ENCODE measurements around the gene LMTK3.
"Not testable (repeated sequence)": the region's sequence is repeated elsewhere in the genome, so short reads cannot be mapped to it uniquely, and the experiment has no call there.

Gene LMTK3

GRCh38 chr19:48506138-48506733, 5.4 kb downstream of the LMTK3 start:
- DNase-seq (ENCODE audit: low spot score): peak; percentile 72

GRCh38 chr19:48502350-48503018, 9.2 kb downstream of the LMTK3 start:
- DNase-seq (ENCODE audit: low spot score): no peak

- DNase-seq (ENCODE audit: low spot score): peak; percentile 94
Observed at GRCh38 chr19:48501494-48502349, 9.9 kb downstream of the LMTK3 start.

GRCh38 chr19:48500830-48501493, 10.7 kb downstream of the LMTK3 start:
- no peak for DNase-seq (ENCODE audit: low spot score)

- DNase-seq (ENCODE audit: low spot score): no peak
Observed at GRCh38 chr19:48499316-48500090, 12.1 kb downstream of the LMTK3 start.

- no peak for DNase-seq (ENCODE audit: low spot score)
Observed at GRCh38 chr19:48498595-48499311, 12.9 kb downstream of the LMTK3 start.

GRCh38 chr19:48497728-48498594, 13.7 kb downstream of the LMTK3 start:
- no peak for DNase-seq (ENCODE audit: low spot score)

GRCh38 chr19:48496959-48497727, 14.5 kb downstream of the LMTK3 start:
- DNase-seq (ENCODE audit: low spot score): no peak

- peak; percentile 39 for DNase-seq (ENCODE audit: low spot score)
Observed at GRCh38 chr19:48495396-48495795, 16.2 kb downstream of the LMTK3 start.

GRCh38 chr19:48493718-48494401, 17.8 kb downstream of the LMTK3 start:
- no peak for DNase-seq (ENCODE audit: low spot score)

GRCh38 chr19:48492925-48493717, 18.5 kb downstream of the LMTK3 start:
- DNase-seq (ENCODE audit: low spot score): peak; percentile 96

GRCh38 chr19:48491793-48492123, 19.9 kb downstream of the LMTK3 start:
- no peak for DNase-seq (ENCODE audit: low spot score)

- DNase-seq (ENCODE audit: low spot score): peak; percentile 74
Observed at GRCh38 chr19:48490981-48491792, 20.4 kb downstream of the LMTK3 start.

- DNase-seq (ENCODE audit: low spot score): peak; percentile 78
Observed at GRCh38 chr19:48489608-48490216, 21.9 kb downstream of the LMTK3 start.

- not testable (repeated sequence) for DNase-seq (ENCODE audit: low spot score)
Observed at GRCh38 chr19:48488478-48488877, 23.2 kb downstream of the LMTK3 start.

- peak; percentile 94 for DNase-seq (ENCODE audit: low spot score)
Observed at GRCh38 chr19:48487948-48488347, 23.7 kb downstream of the LMTK3 start.

- no peak for DNase-seq (ENCODE audit: low spot score)
Observed at GRCh38 chr19:48487544-48487943, 24.1 kb downstream of the LMTK3 start.
